ENCODE data around the gene BBS4. TPM values are rescaled to one million over a fixed set of nuclear protein-coding genes. Genes with fewer than 3 reads are reported as not detected.

Gene BBS4
- total RNA-seq, 1 experiment from 2014 or later: 17.9 TPM

- in situ Hi-C loops (cut with HindIII; ENCODE audit: low pct_unique_long_range_greater_than_20kb, low sequenced_read_pairs): no loop called here
These were observed 88.8 kb downstream of the BBS4 start for GRCh38 chr15:72774696-72775383.

DNA sequence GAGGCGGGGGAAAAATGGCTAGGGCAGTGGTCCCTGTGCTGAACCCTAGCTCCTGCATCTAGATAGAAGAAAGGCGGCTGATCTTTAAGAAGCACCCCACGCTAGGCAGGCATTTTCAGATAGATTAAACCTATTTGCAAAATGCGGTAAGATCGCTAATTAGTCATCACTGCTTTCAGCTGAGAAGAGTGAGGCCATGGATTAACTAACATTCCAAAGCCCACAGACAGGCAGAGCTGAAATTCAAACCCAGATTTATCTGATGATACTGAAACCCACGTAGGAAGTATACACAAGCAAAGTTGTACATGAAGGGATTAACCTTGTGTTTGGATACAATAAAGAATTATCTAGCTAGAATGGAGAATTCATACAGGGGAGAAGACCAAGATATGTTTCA lies 92.8 kb downstream of the BBS4 start:
- intact Hi-C loops (cut with micrococcal nuclease; ENCODE audit: unreplicated experiment) (no loop called here), in situ Hi-C loops (cut with HindIII; ENCODE audit: low pct_unique_long_range_greater_than_20kb, low sequenced_read_pairs) (no loop called here)
- Histone ChIP-seq H3K9me3 (ENCODE audit: control insufficient read depth, insufficient read depth, low read depth, low read length) (no peaks in the 10 kb centered on the region), H3K27me3 (ENCODE audit: control insufficient read depth, insufficient read depth, low read length) (no peaks in the 10 kb centered on the region), H3K4me1 (ENCODE audit: control insufficient read depth, insufficient read depth, low read length) (peaks cover 5% of the 10 kb centered on the region), H3K36me3 (ENCODE audit: control insufficient read depth, insufficient read depth, low read length) (0 out of 2 replicates have a peak, but pooled peaks cover 3% of the 10 kb centered on the region), H3K27ac (ENCODE audit: low read length) (no peak overlapping the region), H3K4me3 (ENCODE audit: low read depth in 2 of 2, low read length in 2 of 2) (no peak overlapping the region)
- TF ChIP-seq POLR2AphosphoS5 (IDR thresholded peaks at IDR 0.05; ENCODE audit: low read depth, low read length) (no peak), TCF7L2 (IDR thresholded peaks at IDR 0.05; ENCODE audit: low read depth, low read length) (no peak), REST (IDR thresholded peaks at IDR 0.05; ENCODE audit: insufficient read depth in 1 of 2, low read depth in 2 of 2, low read length in 1 of 2) (no peak), SIN3A (IDR thresholded peaks at IDR 0.05; ENCODE audit: borderline replicate concordance, insufficient read depth, low read depth, low read length) (no peak)
- TF ChIP-seq, protein P1, sequence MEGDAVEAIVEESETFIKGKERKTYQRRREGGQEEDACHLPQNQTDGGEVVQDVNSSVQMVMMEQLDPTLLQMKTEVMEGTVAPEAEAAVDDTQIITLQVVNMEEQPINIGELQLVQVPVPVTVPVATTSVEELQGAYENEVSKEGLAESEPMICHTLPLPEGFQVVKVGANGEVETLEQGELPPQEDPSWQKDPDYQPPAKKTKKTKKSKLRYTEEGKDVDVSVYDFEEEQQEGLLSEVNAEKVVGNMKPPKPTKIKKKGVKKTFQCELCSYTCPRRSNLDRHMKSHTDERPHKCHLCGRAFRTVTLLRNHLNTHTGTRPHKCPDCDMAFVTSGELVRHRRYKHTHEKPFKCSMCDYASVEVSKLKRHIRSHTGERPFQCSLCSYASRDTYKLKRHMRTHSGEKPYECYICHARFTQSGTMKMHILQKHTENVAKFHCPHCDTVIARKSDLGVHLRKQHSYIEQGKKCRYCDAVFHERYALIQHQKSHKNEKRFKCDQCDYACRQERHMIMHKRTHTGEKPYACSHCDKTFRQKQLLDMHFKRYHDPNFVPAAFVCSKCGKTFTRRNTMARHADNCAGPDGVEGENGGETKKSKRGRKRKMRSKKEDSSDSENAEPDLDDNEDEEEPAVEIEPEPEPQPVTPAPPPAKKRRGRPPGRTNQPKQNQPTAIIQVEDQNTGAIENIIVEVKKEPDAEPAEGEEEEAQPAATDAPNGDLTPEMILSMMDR (IDR thresholded peaks at IDR 0.05): no peak
- ChIA-PET CTCF (no interaction called here), POLR2A (no interaction called here)
- ATAC-seq (no peak), DNase-seq (ENCODE audit: low read depth, low spot score) (no peak)
- no TSS peak for BruUV-seq (replicated peaks)

More at GRCh38 chr15:72774696-72775383, 88.8 kb downstream of the BBS4 start:
- intact Hi-C loops (cut with micrococcal nuclease; ENCODE audit: unreplicated experiment): no loop called here
- no peak overlapping the region for H3K4me3 ChIP-seq (ENCODE audit: low read depth in 2 of 2, low read length in 2 of 2)
- no TSS peak for BruUV-seq (replicated peaks)
- peaks cover 24% of the 10 kb centered on the region for H3K36me3 ChIP-seq (ENCODE audit: control insufficient read depth, insufficient read depth, low read length)
- H3K27me3 ChIP-seq (ENCODE audit: control insufficient read depth, insufficient read depth, low read length): no peaks in the 10 kb centered on the region
- no peak for DNase-seq (ENCODE audit: low read depth, low spot score)
- no peaks in the 10 kb centered on the region for H3K4me1 ChIP-seq (ENCODE audit: control insufficient read depth, insufficient read depth, low read length)
- CTCF ChIA-PET: no interaction called here
- POLR2A ChIA-PET: no interaction called here
- no peak overlapping the region for H3K27ac ChIP-seq (ENCODE audit: low read length)
- TF ChIP-seq SIN3A (IDR thresholded peaks at IDR 0.05; ENCODE audit: borderline replicate concordance, insufficient read depth, low read depth, low read length) (no peak), POLR2AphosphoS5 (IDR thresholded peaks at IDR 0.05; ENCODE audit: low read depth, low read length) (no peak), REST (IDR thresholded peaks at IDR 0.05; ENCODE audit: insufficient read depth in 1 of 2, low read depth in 2 of 2, low read length in 1 of 2) (no peak)
- TF ChIP-seq, protein P1 (IDR thresholded peaks at IDR 0.05): no peak
- no peaks in the 10 kb centered on the region for H3K9me3 ChIP-seq (ENCODE audit: control insufficient read depth, insufficient read depth, low read depth, low read length)
- ATAC-seq: no peak

Data from Panc1 (cell line).